ENCODE measurements around the gene CENPF.

DNA sequence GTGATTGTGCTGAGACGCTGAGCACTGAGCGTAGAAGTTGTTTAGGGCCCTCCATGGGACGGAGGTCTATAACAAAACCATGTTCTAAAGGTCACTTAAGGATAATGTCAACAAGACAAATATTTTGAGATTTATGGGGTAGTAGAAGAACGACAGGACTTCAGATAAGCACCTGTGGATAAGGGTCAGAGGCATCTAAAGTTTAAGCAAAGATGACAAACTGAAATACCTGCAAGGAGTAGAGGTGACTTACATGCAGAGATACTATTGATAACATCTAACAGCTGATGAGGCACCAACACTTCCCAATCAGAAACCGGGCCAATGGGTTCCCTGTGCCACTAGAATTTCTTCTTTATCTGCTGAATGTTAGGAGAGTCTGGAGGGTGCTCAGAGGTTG lies 83.5 kb downstream of the CENPF start:
- TF ChIP-seq POLR2AphosphoS5 (IDR thresholded peaks at IDR 0.05) (no peak), POLR2A (IDR thresholded peaks at IDR 0.05) (no peak)
